T-helper 2 cell treated with Interferon-gamma antibody and Interleukin-4, amounts not matched to agents 5 μg/mL and 100 μg/mL, for 36 hours (primary cell): Measurements from ENCODE around the gene SDCBP2.

Experiments
- DNase-seq: peaks from one replicate; pipeline ENCODE4 v3.0.0; 2021; ENCODE audit warnings: low spot score
- H3K27ac Mint-ChIP-seq: one replicate; pipeline ENCODE4 v1.8.0; 2021; ENCODE audit warnings: mild to moderate bottlenecking, mixed read lengths
- H3K27me3 Mint-ChIP-seq: one replicate; pipeline ENCODE4 v1.8.0; 2021; ENCODE audit warnings: low read depth, mixed read lengths
- H3K36me3 Mint-ChIP-seq: one replicate; pipeline ENCODE4 v1.8.0; 2021; ENCODE audit warnings: low read depth, mixed read lengths
- H3K4me1 Mint-ChIP-seq: one replicate; pipeline ENCODE4 v1.8.0; 2021; ENCODE audit warnings: low read depth, mixed read lengths
- H3K4me3 Mint-ChIP-seq: one replicate; pipeline ENCODE4 v1.8.0; 2022; ENCODE audit warnings: mild to moderate bottlenecking, moderate library complexity, mixed read lengths
- H3K9me3 Mint-ChIP-seq: one replicate; pipeline ENCODE4 v1.8.0; 2021; ENCODE audit warnings: mixed read lengths

Gene SDCBP2

GRCh38 chr20:1328680-1329330 is at the start of gene SDCBP2:
TSS of gene SDCBP2 (minus strand) at chr20:1329139. CDS start at chr20:1320416, 8,723 bp downstream.
- peaks cover 22% of the 10 kb centered on the region for H3K36me3 Mint-ChIP-seq
- H3K9me3 Mint-ChIP-seq, result no peaks in the 10 kb centered on the region
- DNase-seq, result no peak
- H3K4me3 Mint-ChIP-seq, result peak within 1 kb of the TSS; percentile 32
- H3K27ac Mint-ChIP-seq, result peak within 1 kb of the TSS; percentile 94
- H3K4me1 Mint-ChIP-seq, result peaks cover 53% of the 10 kb centered on the region
- no peaks in the 10 kb centered on the region for H3K27me3 Mint-ChIP-seq

GRCh38 chr20:1378735-1379125 is 49.8 kb upstream of the SDCBP2 start:
- peaks cover 40% of the 10 kb centered on the region for H3K36me3 Mint-ChIP-seq
- H3K27ac Mint-ChIP-seq, result no peak overlapping the region
- peaks cover 81% of the 10 kb centered on the region for H3K4me1 Mint-ChIP-seq

GRCh38 chr20:1377984-1378734 is 49.2 kb upstream of the SDCBP2 start:
- DNase-seq, result no peak
- peak overlapping the region; percentile 71 for H3K27ac Mint-ChIP-seq
- peaks cover 43% of the 10 kb centered on the region for H3K36me3 Mint-ChIP-seq
- no peaks in the 10 kb centered on the region for H3K9me3 Mint-ChIP-seq
- H3K4me1 Mint-ChIP-seq, result peaks cover 84% of the 10 kb centered on the region
- peak overlapping the region; percentile 48 for H3K4me3 Mint-ChIP-seq
- H3K27me3 Mint-ChIP-seq, result no peaks in the 10 kb centered on the region

More at GRCh38 chr20:1378735-1379125, 49.8 kb upstream of the SDCBP2 start:
- peak overlapping the region; percentile 48 for H3K4me3 Mint-ChIP-seq
- H3K27me3 Mint-ChIP-seq, result no peaks in the 10 kb centered on the region
- H3K9me3 Mint-ChIP-seq, result no peaks in the 10 kb centered on the region
- DNase-seq, result no peak

- Mint-ChIP-seq H3K27me3 (no peaks in the 10 kb centered on the region), H3K4me1 (peaks cover 80% of the 10 kb centered on the region), H3K36me3 (peaks cover 43% of the 10 kb centered on the region), H3K9me3 (no peaks in the 10 kb centered on the region), H3K4me3 (peak overlapping the region; percentile 48), H3K27ac (peak overlapping the region; percentile 71)
- no peak for DNase-seq
Observed at GRCh38 chr20:1377341-1377871, 48.5 kb upstream of the SDCBP2 start.

GRCh38 chr20:1376408-1377270 is 47.7 kb upstream of the SDCBP2 start:
- Mint-ChIP-seq H3K9me3 (no peaks in the 10 kb centered on the region), H3K36me3 (peaks cover 47% of the 10 kb centered on the region), H3K4me3 (peak overlapping the region; percentile 48), H3K27me3 (no peaks in the 10 kb centered on the region), H3K27ac (peak overlapping the region; percentile 71), H3K4me1 (peaks cover 76% of the 10 kb centered on the region)
- no peak for DNase-seq

GRCh38 chr20:1376007-1376406 is 47.1 kb upstream of the SDCBP2 start:
- Mint-ChIP-seq H3K4me3 (peak overlapping the region; percentile 42), H3K36me3 (peaks cover 52% of the 10 kb centered on the region), H3K4me1 (peaks cover 74% of the 10 kb centered on the region), H3K27me3 (no peaks in the 10 kb centered on the region), H3K27ac (peak overlapping the region; percentile 48), H3K9me3 (no peaks in the 10 kb centered on the region)
- DNase-seq, result no peak

GRCh38 chr20:1375515-1375914 is 46.6 kb upstream of the SDCBP2 start:
- Mint-ChIP-seq H3K4me1 (peaks cover 69% of the 10 kb centered on the region), H3K9me3 (no peaks in the 10 kb centered on the region), H3K36me3 (peaks cover 51% of the 10 kb centered on the region), H3K27me3 (no peaks in the 10 kb centered on the region), H3K4me3 (no peak overlapping the region), H3K27ac (peak overlapping the region; percentile 48)
- no peak for DNase-seq

- Mint-ChIP-seq H3K4me1 (peaks cover 59% of the 10 kb centered on the region), H3K36me3 (peaks cover 52% of the 10 kb centered on the region), H3K27me3 (no peaks in the 10 kb centered on the region), H3K27ac (no peak overlapping the region), H3K4me3 (no peak overlapping the region), H3K9me3 (no peaks in the 10 kb centered on the region)
- peak; percentile 0 for DNase-seq
Observed at GRCh38 chr20:1374246-1374645, 45.3 kb upstream of the SDCBP2 start.

GRCh38 chr20:1373614-1374013 is 44.7 kb upstream of the SDCBP2 start:
- no peaks in the 10 kb centered on the region for H3K9me3 Mint-ChIP-seq
- peaks cover 58% of the 10 kb centered on the region for H3K36me3 Mint-ChIP-seq
- H3K27me3 Mint-ChIP-seq, result no peaks in the 10 kb centered on the region
- H3K4me1 Mint-ChIP-seq, result peaks cover 56% of the 10 kb centered on the region
- peak overlapping the region; percentile 29 for H3K27ac Mint-ChIP-seq
- H3K4me3 Mint-ChIP-seq, result no peak overlapping the region
- no peak for DNase-seq

GRCh38 chr20:1373036-1373435 is 44.1 kb upstream of the SDCBP2 start:
- no peaks in the 10 kb centered on the region for H3K27me3 Mint-ChIP-seq
- H3K9me3 Mint-ChIP-seq, result no peaks in the 10 kb centered on the region
- peaks cover 58% of the 10 kb centered on the region for H3K36me3 Mint-ChIP-seq
- no peak overlapping the region for H3K4me3 Mint-ChIP-seq
- no peak overlapping the region for H3K27ac Mint-ChIP-seq
- no peak for DNase-seq
- H3K4me1 Mint-ChIP-seq, result peaks cover 51% of the 10 kb centered on the region

- H3K27ac Mint-ChIP-seq, result peak overlapping the region; percentile 36
- H3K9me3 Mint-ChIP-seq, result no peaks in the 10 kb centered on the region
- no peaks in the 10 kb centered on the region for H3K27me3 Mint-ChIP-seq
- no peak overlapping the region for H3K4me3 Mint-ChIP-seq
- H3K4me1 Mint-ChIP-seq, result peaks cover 41% of the 10 kb centered on the region
- H3K36me3 Mint-ChIP-seq, result peaks cover 62% of the 10 kb centered on the region
- no peak for DNase-seq
Observed at GRCh38 chr20:1371830-1372539, 43.0 kb upstream of the SDCBP2 start.

- peak overlapping the region; percentile 36 for H3K27ac Mint-ChIP-seq
Observed at GRCh38 chr20:1371202-1371782, 42.4 kb upstream of the SDCBP2 start.

GRCh38 chr20:1370548-1371110 is 41.7 kb upstream of the SDCBP2 start:
- H3K4me1 Mint-ChIP-seq, result peaks cover 30% of the 10 kb centered on the region
- no peaks in the 10 kb centered on the region for H3K27me3 Mint-ChIP-seq
- H3K9me3 Mint-ChIP-seq, result no peaks in the 10 kb centered on the region
- DNase-seq, result no peak
- H3K36me3 Mint-ChIP-seq, result peaks cover 64% of the 10 kb centered on the region
- no peak overlapping the region for H3K4me3 Mint-ChIP-seq
- H3K27ac Mint-ChIP-seq, result no peak overlapping the region

More at GRCh38 chr20:1371202-1371782, 42.4 kb upstream of the SDCBP2 start:
- no peaks in the 10 kb centered on the region for H3K9me3 Mint-ChIP-seq
- no peak overlapping the region for H3K4me3 Mint-ChIP-seq
- H3K27me3 Mint-ChIP-seq, result no peaks in the 10 kb centered on the region
- H3K4me1 Mint-ChIP-seq, result peaks cover 35% of the 10 kb centered on the region
- H3K36me3 Mint-ChIP-seq, result peaks cover 63% of the 10 kb centered on the region
- no peak for DNase-seq
